ENCODE data around the gene ENDOV. TPM values are rescaled to one million over a fixed set of nuclear protein-coding genes. Genes with fewer than 3 reads are reported as not detected.

Gene ENDOV
- polyA plus RNA-seq, 2 of the 4 experiments (the other 2 are of a cell fraction) = 33.2 to 42.6 TPM

DNA sequence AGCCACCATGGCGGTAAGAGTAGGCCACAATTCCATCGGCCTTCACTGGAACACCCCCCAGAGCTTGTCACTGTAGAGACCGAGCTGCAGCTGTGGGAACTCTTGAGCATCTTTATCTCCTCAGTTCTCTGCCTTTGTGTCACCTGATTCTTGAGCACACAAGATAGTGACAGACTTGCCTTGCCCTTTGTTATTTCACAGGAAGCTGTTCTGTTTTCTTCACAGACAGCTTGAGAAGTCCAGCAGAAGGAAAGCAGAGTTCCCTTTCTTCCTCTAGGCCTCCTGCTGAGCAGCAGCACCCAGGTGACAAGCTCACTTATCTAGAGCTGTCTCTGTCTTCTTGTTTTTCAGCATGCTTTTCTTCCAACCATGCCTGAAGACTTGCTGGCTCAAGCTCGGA, 38.4 kb upstream of the ENDOV start (continued):
- TF ChIP-seq, protein P1, sequence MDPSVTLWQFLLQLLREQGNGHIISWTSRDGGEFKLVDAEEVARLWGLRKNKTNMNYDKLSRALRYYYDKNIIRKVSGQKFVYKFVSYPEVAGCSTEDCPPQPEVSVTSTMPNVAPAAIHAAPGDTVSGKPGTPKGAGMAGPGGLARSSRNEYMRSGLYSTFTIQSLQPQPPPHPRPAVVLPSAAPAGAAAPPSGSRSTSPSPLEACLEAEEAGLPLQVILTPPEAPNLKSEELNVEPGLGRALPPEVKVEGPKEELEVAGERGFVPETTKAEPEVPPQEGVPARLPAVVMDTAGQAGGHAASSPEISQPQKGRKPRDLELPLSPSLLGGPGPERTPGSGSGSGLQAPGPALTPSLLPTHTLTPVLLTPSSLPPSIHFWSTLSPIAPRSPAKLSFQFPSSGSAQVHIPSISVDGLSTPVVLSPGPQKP (IDR thresholded peaks at IDR 0.05; ENCODE audit: low read depth, low read length) = no peak
- TF ChIP-seq, protein P2, sequence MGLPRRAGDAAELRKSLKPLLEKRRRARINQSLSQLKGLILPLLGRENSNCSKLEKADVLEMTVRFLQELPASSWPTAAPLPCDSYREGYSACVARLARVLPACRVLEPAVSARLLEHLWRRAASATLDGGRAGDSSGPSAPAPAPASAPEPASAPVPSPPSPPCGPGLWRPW (IDR thresholded peaks at IDR 0.05) = no peak
- no peak for TF ChIP-seq SMC3 (IDR thresholded peaks at IDR 0.05)

DNA sequence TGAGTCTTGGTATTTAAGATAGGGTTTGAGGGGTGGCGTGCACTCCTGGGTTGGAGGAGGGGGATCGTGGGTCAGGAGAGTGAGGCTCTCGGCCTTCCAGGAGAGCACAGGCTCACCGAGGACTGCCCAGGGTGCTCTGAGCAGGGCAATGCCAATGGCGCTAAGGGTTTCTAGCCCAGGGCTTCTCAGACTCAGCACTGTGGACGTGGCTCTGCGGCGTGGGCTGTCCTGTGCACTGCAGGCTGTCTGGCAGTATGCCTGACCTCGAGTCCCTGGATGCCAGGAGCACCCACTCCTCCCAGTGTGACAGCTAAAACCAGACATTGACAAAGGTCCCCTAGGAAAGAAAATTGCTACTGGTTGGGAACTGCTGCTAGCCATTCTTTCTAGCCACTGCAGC, 37.2 kb upstream of the ENDOV start:
- no peak for TF ChIP-seq RCOR1 (IDR thresholded peaks at IDR 0.05; ENCODE audit: low read depth, low read length)
- TF ChIP-seq CHD2 (IDR thresholded peaks at IDR 0.05; ENCODE audit: low read length, partially characterized antibody) = no peak
- TF ChIP-seq ZC3H11A (IDR thresholded peaks at IDR 0.05) = no peak
- no peak for TF ChIP-seq KDM1A (IDR thresholded peaks at IDR 0.05; ENCODE audit: low read depth)
- TF ChIP-seq RNF2 (IDR thresholded peaks at IDR 0.05; ENCODE audit: borderline replicate concordance, low read depth) = no peak
- no peak for TF ChIP-seq HEYL (CRISPR knock-in tag; IDR thresholded peaks at IDR 0.05)
- no peak for TF ChIP-seq FOXS1 (CRISPR knock-in tag; IDR thresholded peaks at IDR 0.05)
- POLR2A ChIA-PET = interaction anchor here (0.6 kb wide), 1 partner anchor 343 kb away, joined by 3 read pairs; no protein-coding TSS in a partner anchor
- H3K4me3 ChIP-seq = no peak overlapping the region
- DNase-seq (ENCODE audit: low read depth in 1 of 2, low spot score in 1 of 2) (no peak), FAIRE-seq (no peak), ATAC-seq (no peak)
- no peaks in the 10 kb centered on the region for H3K4me1 ChIP-seq
- H3K9me3 ChIP-seq = no peaks in the 10 kb centered on the region
- CTCF ChIA-PET = interaction anchor here (0.7 to 3.1 kb wide), 6 partner anchors 14 to 604 kb away, joined by 3 to 9 read pairs (median 3); no protein-coding TSS in a partner anchor
- no peak overlapping the region for H3K27ac ChIP-seq
- 84% methylated on average over 9 of the region's 9 CpGs for WGBS (ENCODE audit: missing lambda C conversion rate)
- H3K4me2 ChIP-seq = no peak overlapping the region

DNA sequence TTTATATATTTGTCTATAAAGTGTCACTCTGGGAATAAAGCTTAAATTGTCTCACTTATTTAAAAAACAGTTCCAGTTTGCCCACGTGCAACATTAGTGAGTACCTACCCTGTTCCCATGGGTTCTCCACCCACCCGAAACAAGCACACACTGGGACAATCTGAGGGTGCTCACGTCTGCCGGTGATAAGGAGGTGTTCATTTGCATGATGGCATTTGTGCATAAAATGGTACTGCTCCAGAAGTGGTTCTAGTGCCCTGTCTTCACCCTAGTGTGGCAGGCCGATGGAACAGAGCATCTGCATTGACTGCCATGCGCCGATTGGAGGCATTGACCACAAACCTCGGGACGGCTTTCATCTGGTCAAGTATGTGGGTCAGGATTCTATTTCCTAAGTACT, 35.6 kb upstream of the ENDOV start:
- POLR2A ChIA-PET = no interaction called here
- FAIRE-seq = no peak

DNA sequence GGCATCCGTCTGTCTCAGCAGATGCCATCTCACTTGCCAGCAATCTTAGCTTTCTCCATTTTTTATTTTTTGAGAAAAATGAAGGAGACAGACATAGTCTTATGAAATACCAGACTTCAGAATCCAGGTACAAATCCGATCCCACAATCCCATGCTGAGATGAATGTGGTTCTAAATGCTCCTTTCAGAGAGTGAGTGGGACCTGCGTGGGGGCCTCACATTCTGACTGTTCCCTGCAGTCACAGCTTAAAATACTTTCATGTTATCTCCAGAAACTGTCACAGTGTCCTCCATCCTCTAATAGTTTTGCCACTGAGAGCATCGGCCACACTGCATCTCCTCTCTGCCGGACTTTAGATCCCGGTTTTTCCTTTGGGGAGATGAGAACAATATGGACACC, 34.9 kb upstream of the ENDOV start:
- FAIRE-seq (no peak), DNase-seq (ENCODE audit: low read depth in 1 of 2, low spot score in 1 of 2) (no peak), ATAC-seq (no peak)
- CTCF ChIA-PET = interaction anchor here (1.4 kb wide), 1 partner anchor 15 kb away, joined by 4 read pairs; no protein-coding TSS in a partner anchor
- Histone ChIP-seq H3K4me3 (no peak overlapping the region), H3K9me3 (no peaks in the 10 kb centered on the region), H3K4me2 (no peak overlapping the region), H3K27ac (no peak overlapping the region), H3K4me1 (no peaks in the 10 kb centered on the region)
- 94% methylated on average over 6 of the region's 6 CpGs for WGBS (ENCODE audit: missing lambda C conversion rate)
- POLR2A ChIA-PET = no interaction called here
- no peak for TF ChIP-seq HDAC2 (IDR thresholded peaks at IDR 0.05)
- TF ChIP-seq NR3C1 (IDR thresholded peaks at IDR 0.05) = no peak
- TF ChIP-seq JUNB (IDR thresholded peaks at IDR 0.05) = no peak
- no peak for TF ChIP-seq HEYL (CRISPR knock-in tag; IDR thresholded peaks at IDR 0.05)
- TF ChIP-seq, protein P3, sequence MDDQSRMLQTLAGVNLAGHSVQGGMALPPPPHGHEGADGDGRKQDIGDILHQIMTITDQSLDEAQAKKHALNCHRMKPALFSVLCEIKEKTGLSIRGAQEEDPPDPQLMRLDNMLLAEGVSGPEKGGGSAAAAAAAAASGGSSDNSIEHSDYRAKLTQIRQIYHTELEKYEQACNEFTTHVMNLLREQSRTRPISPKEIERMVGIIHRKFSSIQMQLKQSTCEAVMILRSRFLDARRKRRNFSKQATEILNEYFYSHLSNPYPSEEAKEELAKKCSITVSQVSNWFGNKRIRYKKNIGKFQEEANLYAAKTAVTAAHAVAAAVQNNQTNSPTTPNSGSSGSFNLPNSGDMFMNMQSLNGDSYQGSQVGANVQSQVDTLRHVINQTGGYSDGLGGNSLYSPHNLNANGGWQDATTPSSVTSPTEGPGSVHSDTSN (IDR thresholded peaks at IDR 0.05) = no peak
- TF ChIP-seq, protein P4, sequence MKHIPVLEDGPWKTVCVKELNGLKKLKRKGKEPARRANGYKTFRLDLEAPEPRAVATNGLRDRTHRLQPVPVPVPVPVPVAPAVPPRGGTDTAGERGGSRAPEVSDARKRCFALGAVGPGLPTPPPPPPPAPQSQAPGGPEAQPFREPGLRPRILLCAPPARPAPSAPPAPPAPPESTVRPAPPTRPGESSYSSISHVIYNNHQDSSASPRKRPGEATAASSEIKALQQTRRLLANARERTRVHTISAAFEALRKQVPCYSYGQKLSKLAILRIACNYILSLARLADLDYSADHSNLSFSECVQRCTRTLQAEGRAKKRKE (CRISPR knock-in tag; IDR thresholded peaks at IDR 0.05; ENCODE audit: low read depth) = no peak
- no peak for TF ChIP-seq CEBPB (IDR thresholded peaks at IDR 0.05)
- no peak for TF ChIP-seq HOXA7 (CRISPR knock-in tag; IDR thresholded peaks at IDR 0.05)
- TF ChIP-seq HOXB13 (CRISPR knock-in tag; IDR thresholded peaks at IDR 0.05; ENCODE audit: low read depth) = no peak
- TF ChIP-seq, protein P5, sequence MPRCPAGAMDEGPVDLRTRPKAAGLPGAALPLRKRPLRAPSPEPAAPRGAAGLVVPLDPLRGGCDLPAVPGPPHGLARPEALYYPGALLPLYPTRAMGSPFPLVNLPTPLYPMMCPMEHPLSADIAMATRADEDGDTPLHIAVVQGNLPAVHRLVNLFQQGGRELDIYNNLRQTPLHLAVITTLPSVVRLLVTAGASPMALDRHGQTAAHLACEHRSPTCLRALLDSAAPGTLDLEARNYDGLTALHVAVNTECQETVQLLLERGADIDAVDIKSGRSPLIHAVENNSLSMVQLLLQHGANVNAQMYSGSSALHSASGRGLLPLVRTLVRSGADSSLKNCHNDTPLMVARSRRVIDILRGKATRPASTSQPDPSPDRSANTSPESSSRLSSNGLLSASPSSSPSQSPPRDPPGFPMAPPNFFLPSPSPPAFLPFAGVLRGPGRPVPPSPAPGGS (IDR thresholded peaks at IDR 0.05) = no peak
- no peak for TF ChIP-seq RAD21 (conservative IDR thresholded peaks at IDR 0.05 in 1 of 2, IDR thresholded peaks at IDR 0.05 in 1 of 2)
- TF ChIP-seq ZNF302 (CRISPR knock-in tag; IDR thresholded peaks at IDR 0.05) = no peak
- no peak for TF ChIP-seq MAZ (IDR thresholded peaks at IDR 0.05; ENCODE audit: borderline replicate concordance, low read depth, low read length)
- no peak for TF ChIP-seq ZFP36 (IDR thresholded peaks at IDR 0.05; ENCODE audit: borderline replicate concordance, partially characterized antibody)

More for the DNA sequence above, 35.6 kb upstream of the ENDOV start:
- WGBS (ENCODE audit: missing lambda C conversion rate) = 94% methylated on average over 9 of the region's 9 CpGs
- H3K27ac ChIP-seq = no peak overlapping the region
- no peak overlapping the region for H3K4me2 ChIP-seq
- ATAC-seq (no peak), DNase-seq (ENCODE audit: low read depth in 1 of 2, low spot score in 1 of 2) (no peak)
- CTCF ChIA-PET = interaction anchor here (0.6 to 1.6 kb wide), 4 partner anchors 8 to 38 kb away, joined by 3 to 6 read pairs (median 4); no protein-coding TSS in a partner anchor
- TF ChIP-seq FOSL2 (IDR thresholded peaks at IDR 0.05) (no peak), FOSL2 (CRISPR knock-in tag; IDR thresholded peaks at IDR 0.05) (no peak), CHD2 (IDR thresholded peaks at IDR 0.05; ENCODE audit: low read length, partially characterized antibody) (no peak), GATA3 (IDR thresholded peaks at IDR 0.05; ENCODE audit: borderline replicate concordance) (no peak), HEYL (CRISPR knock-in tag; IDR thresholded peaks at IDR 0.05) (no peak), CHD4 (IDR thresholded peaks at IDR 0.05; ENCODE audit: borderline replicate concordance) (no peak), KDM5A (IDR thresholded peaks at IDR 0.05) (no peak), RAD21 (conservative IDR thresholded peaks at IDR 0.05 in 1 of 2, IDR thresholded peaks at IDR 0.05 in 1 of 2) (no peak), HOXB13 (CRISPR knock-in tag; IDR thresholded peaks at IDR 0.05; ENCODE audit: low read depth) (no peak), FOXS1 (CRISPR knock-in tag; IDR thresholded peaks at IDR 0.05) (no peak), ZSCAN20 (CRISPR knock-in tag; IDR thresholded peaks at IDR 0.05) (no peak)
- TF ChIP-seq, protein P6, sequence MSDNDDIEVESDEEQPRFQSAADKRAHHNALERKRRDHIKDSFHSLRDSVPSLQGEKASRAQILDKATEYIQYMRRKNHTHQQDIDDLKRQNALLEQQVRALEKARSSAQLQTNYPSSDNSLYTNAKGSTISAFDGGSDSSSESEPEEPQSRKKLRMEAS (IDR thresholded peaks at IDR 0.05) = no peak
- TF ChIP-seq, protein P4 (CRISPR knock-in tag; IDR thresholded peaks at IDR 0.05; ENCODE audit: low read depth) = no peak
- no peak overlapping the region for H3K4me3 ChIP-seq
- H3K9me3 ChIP-seq = no peaks in the 10 kb centered on the region
- H3K4me1 ChIP-seq = no peaks in the 10 kb centered on the region
